ENCODE measurements around the gene NECAB2. TPM values are rescaled to one million over a fixed set of nuclear protein-coding genes. Genes with fewer than 3 reads are reported as not detected.
A peak's percentile ranks its signal among the peaks of the same experiment; 100 is the strongest.

NECAB2 gene
- polyA plus RNA-seq, 1 donor (not counting 4 experiments of a cell fraction or from before 2014, with no cell fraction given) = not detected

DNA sequence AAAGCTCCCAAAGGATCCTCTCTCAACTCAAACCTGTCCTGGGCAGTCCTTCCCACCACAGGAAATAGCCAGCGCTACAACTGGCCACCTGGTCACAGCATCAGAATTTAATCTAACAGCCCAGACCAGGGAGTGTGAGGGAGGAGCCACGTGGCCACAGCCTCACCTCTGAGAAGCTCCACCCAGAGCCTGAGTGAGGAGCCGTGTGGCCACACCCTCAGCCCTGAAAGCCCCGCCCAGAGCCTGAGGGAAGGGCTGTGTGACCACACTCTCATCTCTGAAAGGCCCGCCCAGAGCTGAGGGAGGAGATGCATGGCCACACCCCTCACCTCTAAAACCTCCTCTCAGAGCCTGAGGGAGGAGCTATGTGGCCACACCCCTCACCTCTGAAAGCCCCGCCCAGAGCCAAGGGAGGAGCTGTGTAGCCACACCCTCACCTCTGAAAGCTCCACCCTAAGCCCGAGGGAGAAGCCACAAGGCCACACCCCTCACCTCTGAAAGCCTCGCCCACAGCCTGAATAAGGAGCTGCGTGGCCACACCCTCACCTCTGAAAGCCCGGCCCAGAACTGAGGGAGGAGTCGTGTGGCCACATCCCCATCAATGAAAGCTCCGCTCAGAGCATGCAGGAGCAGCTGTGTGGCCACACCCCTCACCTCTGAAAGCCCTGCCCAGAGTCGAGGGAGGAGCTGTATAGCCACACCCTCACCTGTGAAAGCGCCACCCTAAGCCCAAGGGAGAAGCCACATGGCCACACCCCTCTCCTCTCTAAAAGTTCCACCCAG lies 45.9 kb downstream of the NECAB2 start:
- H3K27ac ChIP-seq (ENCODE audit: control insufficient read depth, insufficient read depth, low read length) = no peak overlapping the region
- H2AFZ ChIP-seq (ENCODE audit: control insufficient read depth, low read length) = no peak overlapping the region
- no peak overlapping the region for H3K4me2 ChIP-seq (ENCODE audit: control insufficient read depth, extremely low read depth, insufficient read depth, low read depth, low read length)
- dilution Hi-C loops (cut with MboI; ENCODE audit: extremely low pct_ligation_motif_present, low sequenced_read_pairs) = no loop called here
- DNase-seq (ENCODE audit: low read depth, low spot score) (peak; percentile 96), FAIRE-seq (peak; percentile 83)
- no peak overlapping the region for H3K4me3 ChIP-seq (ENCODE audit: control insufficient read depth in 2 of 3, extremely low read depth in 1 of 3, insufficient read depth in 2 of 3, low read depth in 1 of 3, low read length in 3 of 3)
- H3K9me1 ChIP-seq (ENCODE audit: control insufficient read depth, extremely low read depth, insufficient read depth, low read length) = no peaks in the 10 kb centered on the region
- no peaks in the 10 kb centered on the region for H3K27me3 ChIP-seq (ENCODE audit: control insufficient read depth, extremely low read depth, insufficient read depth, low read length)
- no peaks in the 10 kb centered on the region for H3K36me3 ChIP-seq (ENCODE audit: control insufficient read depth in 2 of 2, extremely low read depth in 1 of 2, insufficient read depth in 2 of 2, low read length in 2 of 2)
- H3K9ac ChIP-seq (ENCODE audit: control insufficient read depth, extremely low read depth, insufficient read depth, low read length) = no peak overlapping the region
- no peaks in the 10 kb centered on the region for H3K9me3 ChIP-seq (ENCODE audit: control insufficient read depth, low read depth, low read length)
- peaks cover 5% of the 10 kb centered on the region for H3K4me1 ChIP-seq (ENCODE audit: control insufficient read depth, extremely low read depth, insufficient read depth, low read length)
- no peaks in the 10 kb centered on the region for H4K20me1 ChIP-seq (ENCODE audit: control insufficient read depth, extremely low read depth, insufficient read depth, low read length)
- H3K79me2 ChIP-seq (ENCODE audit: control insufficient read depth, insufficient read depth, low read length) = no peaks in the 10 kb centered on the region
- TF ChIP-seq, protein P1, sequence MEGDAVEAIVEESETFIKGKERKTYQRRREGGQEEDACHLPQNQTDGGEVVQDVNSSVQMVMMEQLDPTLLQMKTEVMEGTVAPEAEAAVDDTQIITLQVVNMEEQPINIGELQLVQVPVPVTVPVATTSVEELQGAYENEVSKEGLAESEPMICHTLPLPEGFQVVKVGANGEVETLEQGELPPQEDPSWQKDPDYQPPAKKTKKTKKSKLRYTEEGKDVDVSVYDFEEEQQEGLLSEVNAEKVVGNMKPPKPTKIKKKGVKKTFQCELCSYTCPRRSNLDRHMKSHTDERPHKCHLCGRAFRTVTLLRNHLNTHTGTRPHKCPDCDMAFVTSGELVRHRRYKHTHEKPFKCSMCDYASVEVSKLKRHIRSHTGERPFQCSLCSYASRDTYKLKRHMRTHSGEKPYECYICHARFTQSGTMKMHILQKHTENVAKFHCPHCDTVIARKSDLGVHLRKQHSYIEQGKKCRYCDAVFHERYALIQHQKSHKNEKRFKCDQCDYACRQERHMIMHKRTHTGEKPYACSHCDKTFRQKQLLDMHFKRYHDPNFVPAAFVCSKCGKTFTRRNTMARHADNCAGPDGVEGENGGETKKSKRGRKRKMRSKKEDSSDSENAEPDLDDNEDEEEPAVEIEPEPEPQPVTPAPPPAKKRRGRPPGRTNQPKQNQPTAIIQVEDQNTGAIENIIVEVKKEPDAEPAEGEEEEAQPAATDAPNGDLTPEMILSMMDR (optimal IDR thresholded peaks at IDR 0.05 in 1 of 3, IDR thresholded peaks at IDR 0.05 in 1 of 3, conservative IDR thresholded peaks at IDR 0.05 in 1 of 3; ENCODE audit: extremely low read depth in 1 of 3, insufficient read depth in 2 of 3, low read length in 3 of 3) = no peak
- TF ChIP-seq EZH2 (IDR thresholded peaks at IDR 0.05; ENCODE audit: low read length) = no peak

DNA sequence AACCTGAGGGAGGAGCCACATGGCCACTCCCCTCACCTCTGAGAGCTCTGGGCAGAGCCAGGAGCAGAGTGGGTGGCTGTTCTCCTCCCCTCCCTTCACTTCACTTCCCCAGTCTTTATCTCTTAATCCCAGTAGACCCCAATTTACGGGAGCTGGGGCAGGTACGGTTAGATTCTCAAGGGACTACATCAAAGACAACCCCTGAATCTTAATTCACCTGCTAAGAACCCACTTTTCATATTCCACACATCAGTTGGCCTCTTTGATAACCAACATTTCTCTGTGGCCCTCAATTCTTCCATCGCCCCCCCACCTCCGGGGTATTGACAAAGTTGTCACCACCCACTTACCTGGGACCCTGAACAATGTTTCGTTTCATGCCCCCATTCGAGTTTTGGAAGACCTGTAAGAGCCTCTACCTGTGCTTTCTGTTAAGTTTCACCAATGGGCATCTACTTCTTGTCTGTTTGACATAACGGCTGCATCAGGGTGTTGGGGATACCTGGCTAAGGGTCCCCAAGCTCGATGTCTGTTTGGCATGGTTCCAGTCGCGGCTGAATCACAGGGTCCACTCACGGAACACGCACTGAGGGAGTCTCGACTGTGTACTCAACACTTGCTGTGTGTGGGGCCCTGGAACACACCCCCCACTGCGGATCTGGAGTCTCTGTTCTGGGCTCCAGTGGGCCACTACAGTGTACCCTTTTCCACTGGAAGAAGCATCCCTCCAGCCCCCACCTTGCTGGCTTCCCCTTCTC lies 46.7 kb downstream of the NECAB2 start:
- no peaks in the 10 kb centered on the region for H3K9me1 ChIP-seq (ENCODE audit: control insufficient read depth, extremely low read depth, insufficient read depth, low read length)
- no peaks in the 10 kb centered on the region for H3K36me3 ChIP-seq (ENCODE audit: control insufficient read depth in 2 of 2, extremely low read depth in 1 of 2, insufficient read depth in 2 of 2, low read length in 2 of 2)
- H3K4me3 ChIP-seq (ENCODE audit: control insufficient read depth in 2 of 3, extremely low read depth in 1 of 3, insufficient read depth in 2 of 3, low read depth in 1 of 3, low read length in 3 of 3) = no peak overlapping the region
- no peak overlapping the region for H3K9ac ChIP-seq (ENCODE audit: control insufficient read depth, extremely low read depth, insufficient read depth, low read length)
- H3K9me3 ChIP-seq (ENCODE audit: control insufficient read depth, low read depth, low read length) = no peaks in the 10 kb centered on the region
- peaks cover 5% of the 10 kb centered on the region for H3K4me1 ChIP-seq (ENCODE audit: control insufficient read depth, extremely low read depth, insufficient read depth, low read length)
- no peak overlapping the region for H3K27ac ChIP-seq (ENCODE audit: control insufficient read depth, insufficient read depth, low read length)
- peak overlapping the region; percentile 14 for H3K4me2 ChIP-seq (ENCODE audit: control insufficient read depth, extremely low read depth, insufficient read depth, low read depth, low read length)
- no peaks in the 10 kb centered on the region for H3K79me2 ChIP-seq (ENCODE audit: control insufficient read depth, insufficient read depth, low read length)
- FAIRE-seq = no peak
- no peak overlapping the region for H2AFZ ChIP-seq (ENCODE audit: control insufficient read depth, low read length)
- TF ChIP-seq EZH2 (IDR thresholded peaks at IDR 0.05; ENCODE audit: low read length) = no peak
- TF ChIP-seq, protein P1 (optimal IDR thresholded peaks at IDR 0.05 in 1 of 3, IDR thresholded peaks at IDR 0.05 in 1 of 3, conservative IDR thresholded peaks at IDR 0.05 in 1 of 3; ENCODE audit: extremely low read depth in 1 of 3, insufficient read depth in 2 of 3, low read length in 3 of 3) = no peak
- H3K27me3 ChIP-seq (ENCODE audit: control insufficient read depth, extremely low read depth, insufficient read depth, low read length) = no peaks in the 10 kb centered on the region
- dilution Hi-C loops (cut with MboI; ENCODE audit: extremely low pct_ligation_motif_present, low sequenced_read_pairs) = no loop called here
- no peaks in the 10 kb centered on the region for H4K20me1 ChIP-seq (ENCODE audit: control insufficient read depth, extremely low read depth, insufficient read depth, low read length)
- DNase-seq (ENCODE audit: low read depth, low spot score) = no peak

Data from keratinocyte (primary cell).